Inflammatory macrophage treated with lipopolysaccharide for 4 hours (primary cell): ENCODE measurements around the gene AXIN1.
A peak's percentile ranks its signal among the peaks of the same experiment; 100 is the strongest.
"Not testable (repeated sequence)": the region's sequence is repeated elsewhere in the genome, so short reads cannot be mapped to it uniquely, and the experiment has no call there.

Source experiments
- DNase-seq: peaks from one replicate; pipeline ENCODE4 v3.0.0-alpha.2; 2020

AXIN1 gene

DNA sequence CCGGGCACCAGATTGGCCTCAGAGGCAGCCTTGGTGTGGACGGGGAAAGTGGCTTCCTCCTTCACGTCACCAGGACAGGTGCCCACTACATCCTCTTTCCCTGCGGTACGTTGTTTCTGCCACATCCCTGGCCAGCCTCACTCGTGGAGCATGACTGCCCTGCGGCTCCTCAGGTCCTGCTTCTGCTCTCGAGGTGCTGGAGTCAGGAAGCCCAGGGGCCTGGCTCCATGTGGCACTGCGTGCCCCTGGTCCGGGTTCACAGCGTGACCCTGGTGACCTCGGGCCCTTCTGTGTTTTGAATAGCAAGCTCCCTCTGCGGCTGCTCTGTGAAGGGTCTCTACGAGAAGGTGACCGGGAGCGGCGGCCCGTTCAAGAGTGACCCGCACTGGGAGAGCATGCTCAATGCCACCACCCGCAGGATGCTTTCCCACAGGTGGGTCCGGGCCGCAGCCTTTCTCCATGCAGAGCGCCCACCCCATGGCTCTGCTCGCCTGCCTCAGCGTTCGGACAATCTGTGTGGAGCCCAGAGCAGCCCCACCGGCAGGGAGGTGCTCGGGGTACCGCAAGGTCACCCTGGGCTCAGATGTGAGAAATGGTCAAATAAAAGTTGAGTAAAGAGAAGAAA, 90.3 kb downstream of the AXIN1 start:
- DNase-seq: no peak

DNA sequence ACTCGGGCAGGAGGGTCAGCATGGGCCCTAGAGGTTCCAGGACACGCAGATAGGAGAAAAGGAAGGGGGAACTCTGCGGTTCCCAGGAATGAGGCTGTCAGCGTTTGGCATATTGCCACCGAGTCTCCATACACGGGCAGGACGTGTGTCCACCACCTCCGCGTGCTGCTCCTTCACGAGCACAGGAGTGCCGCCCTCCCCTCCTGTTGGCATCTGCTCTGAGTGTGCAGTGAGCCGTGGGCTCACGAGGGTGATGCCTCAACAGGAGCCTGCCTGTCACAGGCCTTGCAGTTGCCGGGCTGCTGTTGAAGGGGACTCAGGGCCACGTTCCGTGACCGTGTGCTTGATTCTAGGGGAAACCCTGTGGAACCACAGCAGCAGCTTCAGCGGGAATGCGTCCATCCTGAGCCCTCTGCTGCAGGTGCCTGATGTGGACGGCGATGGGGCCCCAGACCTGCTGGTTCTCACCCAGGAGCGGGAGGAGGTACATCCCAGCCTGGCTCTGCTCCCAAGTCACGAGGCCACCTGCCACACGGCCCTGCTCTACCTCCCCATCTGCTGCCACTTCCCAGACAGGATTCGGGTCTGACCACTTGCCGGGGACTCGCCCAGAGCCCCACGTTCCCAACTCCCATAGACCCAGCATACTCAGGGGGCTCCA, 91.4 kb downstream of the AXIN1 start:
- DNase-seq: no peak

GRCh38 chr16:260326-260725, 92.2 kb downstream of the AXIN1 start:
- no peak for DNase-seq

GRCh38 chr16:259814-260253, 92.7 kb downstream of the AXIN1 start:
- no peak for DNase-seq

DNA sequence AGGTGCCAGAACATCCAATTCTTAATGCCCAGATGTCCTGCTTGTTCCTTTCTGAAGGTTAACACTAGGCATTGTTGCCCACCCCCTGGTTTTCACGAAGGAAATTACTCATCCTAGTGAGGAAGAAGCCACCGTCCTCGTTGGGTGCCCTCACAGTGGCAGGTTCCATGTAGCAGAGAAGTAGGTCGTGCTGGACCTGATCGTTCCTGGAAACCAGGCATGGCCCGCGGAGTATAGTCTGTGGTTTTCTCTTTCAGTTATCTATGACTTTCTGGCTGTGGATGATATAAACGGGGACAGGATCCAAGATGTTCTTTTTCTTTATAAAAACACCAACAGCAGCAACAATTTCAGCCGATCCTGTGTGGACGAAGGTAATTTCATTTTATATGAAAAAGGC, 93.3 kb downstream of the AXIN1 start:
- DNase-seq: no peak

GRCh38 chr16:258091-258490, 94.4 kb downstream of the AXIN1 start:
- DNase-seq: not testable (repeated sequence)

DNA sequence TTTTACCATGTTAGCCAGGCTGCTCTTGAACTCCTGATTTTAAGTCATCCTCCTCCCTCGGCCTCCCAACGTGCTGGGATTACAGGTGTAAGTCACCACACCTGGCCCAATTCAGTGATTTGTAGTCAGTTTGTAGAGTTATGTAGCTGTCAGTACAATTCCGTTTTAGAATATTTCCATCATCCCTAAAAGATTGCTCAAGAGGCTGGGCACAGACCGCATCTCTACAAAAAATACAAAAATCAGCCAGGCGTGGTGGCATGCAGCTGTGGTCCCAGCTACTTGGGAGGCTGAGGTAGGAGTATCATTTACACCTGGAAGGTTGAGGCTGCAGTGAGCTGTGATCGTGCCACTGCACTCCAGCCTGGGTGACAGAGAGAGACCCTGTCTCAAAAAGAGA, 97.3 kb downstream of the AXIN1 start:
- no peak for DNase-seq

GRCh38 chr16:254461-254860, 98.1 kb downstream of the AXIN1 start:
- DNase-seq: no peak

DNA sequence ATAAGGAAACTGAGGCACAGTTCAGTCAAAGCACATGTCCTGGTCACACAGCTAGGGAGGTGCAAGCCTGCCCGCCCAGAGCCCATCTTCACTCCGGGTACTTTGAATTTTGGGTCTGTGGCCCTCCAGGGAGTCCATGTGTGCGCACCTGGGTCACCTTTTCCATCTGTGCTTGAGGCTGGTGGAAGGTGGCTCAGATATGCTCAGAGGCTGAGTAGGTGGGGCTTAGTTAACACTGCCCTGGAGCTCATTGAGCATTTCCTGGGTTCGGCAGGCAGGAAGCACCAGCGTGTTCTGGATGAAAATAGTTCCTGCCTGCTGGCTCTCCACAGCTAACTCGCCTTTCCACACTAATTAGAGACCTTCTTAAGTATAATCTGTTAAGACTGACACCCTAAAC, 98.7 kb downstream of the AXIN1 start:
- no peak for DNase-seq

GRCh38 chr16:252366-253337, 99.9 kb downstream of the AXIN1 start:
- DNase-seq: peak; percentile 66

GRCh38 chr16:249431-249830, 103.1 kb downstream of the AXIN1 start:
- no peak for DNase-seq

DNA sequence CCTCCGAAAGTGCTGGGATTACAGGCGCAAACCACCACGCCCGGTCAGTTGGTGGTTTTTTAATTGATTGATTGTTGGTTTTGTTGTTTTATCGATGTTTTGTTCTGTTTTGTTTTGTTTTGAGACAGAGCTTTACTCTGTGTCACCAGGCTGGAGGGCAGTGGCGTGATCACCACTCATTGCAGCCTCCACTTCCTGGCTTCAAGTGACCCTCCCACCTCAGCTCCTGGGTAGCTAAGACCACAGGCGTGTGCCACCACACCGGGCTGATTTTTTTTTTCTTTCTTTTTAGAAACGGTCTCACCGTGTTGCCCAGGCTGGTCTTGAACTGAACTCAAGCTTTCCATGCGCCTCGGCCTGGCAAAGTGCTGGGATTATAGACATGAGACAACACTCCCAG, 105.5 kb downstream of the AXIN1 start:
- no peak for DNase-seq

- no peak for DNase-seq
Measured at GRCh38 chr16:245105-245504, 107.4 kb downstream of the AXIN1 start.

GRCh38 chr16:243348-243747, 109.2 kb downstream of the AXIN1 start:
- no peak for DNase-seq

GRCh38 chr16:242281-242680, 110.2 kb downstream of the AXIN1 start:
- no peak for DNase-seq

DNA sequence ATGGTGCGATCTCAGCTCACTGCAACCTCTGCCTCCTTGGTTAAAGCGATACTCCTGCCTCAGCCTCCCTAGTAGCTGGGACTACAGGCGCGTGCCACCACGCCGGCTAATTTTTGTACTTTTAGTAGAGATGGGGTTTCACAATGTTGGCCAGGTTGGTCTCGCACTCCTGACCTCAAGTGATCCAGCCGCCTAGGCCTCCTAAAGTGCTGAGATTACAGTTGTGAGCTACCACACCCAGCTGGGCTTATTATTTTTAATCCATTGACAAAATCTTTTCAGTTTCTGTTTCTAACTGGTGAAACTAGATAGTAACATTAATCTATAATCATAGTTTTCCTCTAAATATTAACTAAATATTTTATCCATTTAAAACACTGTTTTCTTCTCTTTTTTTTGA, 112.0 kb downstream of the AXIN1 start:
- no peak for DNase-seq

DNA sequence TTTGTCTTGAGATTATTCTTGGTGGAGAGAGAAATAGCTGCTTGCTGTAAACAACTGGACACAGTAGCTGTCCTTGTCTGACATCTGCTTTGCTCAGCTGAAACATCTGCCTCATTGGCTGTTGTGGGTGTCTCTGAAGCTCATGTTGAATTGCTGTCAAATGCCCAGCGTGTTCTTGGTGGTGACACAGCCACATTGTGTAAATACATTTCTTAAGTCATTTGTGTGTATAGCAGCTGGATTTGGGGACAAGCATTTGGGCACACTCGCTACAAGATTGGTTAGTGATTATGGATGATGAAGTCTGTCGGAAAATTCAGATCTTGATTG, 112.6 kb downstream of the AXIN1 start:
- peak; percentile 27 for DNase-seq
